Endothelial cell of umbilical vein (primary cell): ENCODE measurements around the gene TIGD1.

Experiments
- CTCF ChIP-seq, 2 donors: IDR thresholded peaks; 1 replicate in 1 of 2; 2 replicates in 1 of 2; pipeline ENCODE4 v1.5.1; 2011; ENCODE audit warnings: low read length in 2 of 2, mild to moderate bottlenecking in 2 of 2, moderate library complexity in 2 of 2, control low read depth in 1 of 2, inconsistent platforms in 1 of 2, low read depth in 1 of 2; ENCODE audit not compliant: insufficient read depth in 1 of 2; ENCODE audit errors: extremely low read depth in 1 of 2
- EZH2 ChIP-seq: IDR thresholded peaks from 2 replicates; pipeline ENCODE4 v1.6.1; 2012; ENCODE audit warnings: borderline replicate concordance, low read depth, mild to moderate bottlenecking, moderate library complexity, low read length, inconsistent platforms; ENCODE audit not compliant: severe bottlenecking
- FOS ChIP-seq: IDR thresholded peaks from 2 replicates; pipeline ENCODE4 v1.6.1; 2011; ENCODE audit warnings: mild to moderate bottlenecking, low read length, moderate library complexity, borderline replicate concordance; ENCODE audit not compliant: insufficient read depth
- JUN ChIP-seq: IDR thresholded peaks from 2 replicates; pipeline ENCODE4 v1.6.1; 2011; ENCODE audit warnings: borderline replicate concordance, low read depth; ENCODE audit not compliant: insufficient read length, insufficient read depth
- MYC ChIP-seq: IDR thresholded peaks from one replicate; pipeline ENCODE4 v1.6.1; 2011; ENCODE audit warnings: mild to moderate bottlenecking, low read depth, low read length
- POLR2A ChIP-seq: IDR thresholded peaks from 2 replicates; pipeline ENCODE4 v1.6.1; 2012; ENCODE audit warnings: low read depth, mild to moderate bottlenecking, control low read depth, low read length
- POLR2AphosphoS5 ChIP-seq: IDR thresholded peaks from 2 replicates; pipeline ENCODE4 v1.6.1; 2012; ENCODE audit warnings: low read depth, mild to moderate bottlenecking, control low read depth, low read length, moderate library complexity; ENCODE audit not compliant: insufficient read depth

DNA sequence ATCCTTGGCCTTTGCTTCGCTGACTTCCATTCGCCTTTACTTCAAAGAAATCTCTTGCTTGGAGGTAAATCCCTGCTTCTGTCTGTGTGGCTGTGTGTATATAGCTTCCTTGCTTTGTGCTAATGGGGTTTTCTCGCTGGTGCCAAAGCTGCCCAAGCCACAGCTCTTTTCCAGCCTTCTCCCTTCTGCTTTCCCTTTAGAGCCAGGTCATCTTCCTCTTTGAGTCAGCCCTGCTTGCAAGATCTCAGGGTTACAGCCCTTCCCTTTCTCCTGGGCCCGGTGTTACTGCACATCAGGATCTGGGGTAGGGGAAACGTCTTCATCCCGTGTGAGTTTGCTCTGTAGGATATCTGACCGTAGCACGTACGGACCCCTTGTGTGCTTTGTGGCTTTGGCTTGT lies 19.2 kb upstream of the TIGD1 start:
- no peak for TF ChIP-seq JUN
- TF ChIP-seq CTCF (IDR thresholded peaks at IDR 0.05; ENCODE audit: extremely low read depth in 1 of 2, insufficient read depth in 1 of 2, low read depth in 1 of 2, low read length in 2 of 2), result no peak
- TF ChIP-seq EZH2, result no peak
- no peak for TF ChIP-seq POLR2AphosphoS5
- TF ChIP-seq POLR2A, result no peak
- no peak for TF ChIP-seq MYC
- no peak for TF ChIP-seq FOS
